GM23248 (cell line): Measurements from ENCODE around the gene CLINT1. TPM values are rescaled to one million over a fixed set of nuclear protein-coding genes. Genes with fewer than 3 reads are reported as not detected.

Source experiments
- DNase-seq: peaks from one replicate; pipeline ENCODE4 v3.0.0-alpha.2; 2015
- H2AFZ ChIP-seq: fragments of 200-600 bp; sonication (generic); 2 replicates; pipeline ENCODE4 v1.6.1; 2016; ENCODE audit warnings: antibody characterized with exemption
- H3F3A ChIP-seq: fragments of 200-600 bp; sonication (generic); 2 replicates; pipeline ENCODE4 v1.6.1; 2016; ENCODE audit warnings: mild to moderate bottlenecking, antibody characterized with exemption, mixed run types; ENCODE audit not compliant: insufficient read depth
- H3K27ac ChIP-seq: fragments of 200-600 bp; sonication (generic); 2 replicates; pipeline ENCODE4 v1.5.1; 2016; ENCODE audit warnings: mild to moderate bottlenecking
- H3K27me3 ChIP-seq: fragments of 200-600 bp; sonication (generic); replicated peaks from 2 replicates; pipeline ENCODE4 v1.6.1; 2016; ENCODE audit warnings: mild to moderate bottlenecking; ENCODE audit not compliant: insufficient read depth
- H3K36me3 ChIP-seq: fragments of 200-600 bp; sonication (generic); 2 replicates; pipeline ENCODE4 v1.6.1; 2016; ENCODE audit warnings: low read depth, mild to moderate bottlenecking
- H3K4me1 ChIP-seq: fragments of 200-600 bp; sonication (generic); 2 replicates; pipeline ENCODE4 v1.6.1; 2016; ENCODE audit warnings: mild to moderate bottlenecking; ENCODE audit not compliant: insufficient read depth
- H3K4me2 ChIP-seq: fragments of 200-600 bp; sonication (generic); one replicate; pipeline ENCODE4 v1.6.1; 2016; ENCODE audit warnings: mild to moderate bottlenecking; ENCODE audit not compliant: unreplicated experiment
- H3K4me3 ChIP-seq: fragments of 200-600 bp; sonication (generic); 2 replicates; pipeline ENCODE4 v1.5.1; 2016; ENCODE audit warnings: mild to moderate bottlenecking
- H3K79me2 ChIP-seq: fragments of 200-600 bp; sonication (generic); 2 replicates; pipeline ENCODE4 v1.6.1; 2016; ENCODE audit warnings: mild to moderate bottlenecking; ENCODE audit not compliant: insufficient read depth
- H3K9ac ChIP-seq: fragments of 200-600 bp; sonication (generic); 2 replicates; pipeline ENCODE4 v1.6.1; 2016; ENCODE audit warnings: mild to moderate bottlenecking
- H3K9me2 ChIP-seq: fragments of 200-600 bp; sonication (generic); 2 replicates; pipeline ENCODE4 v1.6.1; 2016; ENCODE audit warnings: mixed run types, mild to moderate bottlenecking, moderate library complexity; ENCODE audit not compliant: insufficient read depth
- H3K9me3 ChIP-seq: fragments of 200-600 bp; sonication (generic); one replicate; pipeline ENCODE4 v1.6.1; 2017; ENCODE audit warnings: low read depth
- H4K20me1 ChIP-seq: fragments of 200-600 bp; sonication (generic); 2 replicates; pipeline ENCODE4 v1.6.0; 2016; ENCODE audit not compliant: insufficient read depth
- EZH2 ChIP-seq: fragments of 200-600 bp; sonication (generic); IDR thresholded peaks from 2 replicates; pipeline ENCODE4 v1.6.1; 2018; ENCODE audit warnings: antibody characterized with exemption, mild to moderate bottlenecking; ENCODE audit not compliant: insufficient read depth, poor library complexity, severe bottlenecking
- EZH2phosphoT487 ChIP-seq: fragments of 200-600 bp; sonication (generic); IDR thresholded peaks from 2 replicates; pipeline ENCODE4 v1.6.1; 2018; ENCODE audit warnings: antibody characterized with exemption, moderate library complexity, mild to moderate bottlenecking, low read depth; ENCODE audit not compliant: insufficient read depth
- WGBS, 2 experiments: methylation state at CpG; one replicate each; pipeline ENCODE4 v1.1.6; 2015 to 2017; ENCODE audit warnings: low lambda C conversion rate in 2 of 2, low coverage in 1 of 2; ENCODE audit errors: missing lambda C conversion rate in 2 of 2; 5-methylcytosine and 5-hydroxymethylcytosine counted together
- in situ Hi-C: fragments of 300-500 bp; cut with MboI; formaldehyde crosslinking; loops from 2 replicates; pipeline ENCODE4 v1.15.0; 2020
- polyA plus RNA-seq: library from polyadenylated mRNA; unstranded; fragments of >200 nt; fragmentation: Nextera tagmentation; extraction: Ambion mirVana; gene quantifications from 2 replicates; pipeline ENCODE4 v1.2.1, GENCODE V29; 2016
- total RNA-seq: library from RNA; depleted of rRNA; stranded (reverse); fragments of >200 nt; shearing (Covaris generic); gene quantifications from 2 replicates; pipeline ENCODE4 v1.2.3, GENCODE V29; 2014

The CLINT1 gene
- total and polyA plus RNA-seq, 2 experiments from 2014 or later, result 56.1 to 68.4 TPM

DNA sequence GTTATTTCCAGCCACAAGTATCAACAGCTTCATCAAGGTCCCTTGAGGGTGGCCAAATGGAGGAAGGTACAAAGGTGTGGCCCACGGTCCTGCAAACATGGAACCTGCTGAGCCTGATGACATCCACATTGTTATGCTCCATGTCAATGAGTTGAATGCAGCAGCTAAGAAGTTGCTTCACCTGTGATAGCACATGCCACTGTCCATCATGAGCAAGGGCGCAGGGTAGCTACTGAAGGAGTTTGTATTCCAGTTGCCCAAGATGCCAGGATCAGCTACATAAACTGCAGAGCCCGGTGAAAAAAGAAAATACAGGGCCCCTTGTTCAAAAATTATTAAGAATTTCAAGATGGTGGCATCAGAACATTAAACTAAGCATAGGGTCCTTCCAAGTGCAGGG, 91.3 kb downstream of the CLINT1 start:
- in situ Hi-C loops, result no loop called here
- Histone ChIP-seq H3K9me2 (no peaks in the 10 kb centered on the region), H3K27me3 (no peaks in the 10 kb centered on the region), H3F3A (no peaks in the 10 kb centered on the region), H4K20me1 (no peaks in the 10 kb centered on the region), H3K36me3 (no peaks in the 10 kb centered on the region), H3K4me3 (no peak overlapping the region), H2AFZ (no peak overlapping the region), H3K4me2 (no peak overlapping the region), H3K27ac (no peak overlapping the region), H3K9ac (no peak overlapping the region), H3K4me1 (peaks cover 3% of the 10 kb centered on the region; the same call in 1 of the 2 replicates), H3K9me3 (no peaks in the 10 kb centered on the region), H3K79me2 (no peaks in the 10 kb centered on the region)
- no peak for DNase-seq
- 81 to 87% methylated on average over 3 of the region's 3 CpGs for WGBS, 2 experiments
- TF ChIP-seq EZH2, result no peak
- no peak for TF ChIP-seq EZH2phosphoT487

DNA sequence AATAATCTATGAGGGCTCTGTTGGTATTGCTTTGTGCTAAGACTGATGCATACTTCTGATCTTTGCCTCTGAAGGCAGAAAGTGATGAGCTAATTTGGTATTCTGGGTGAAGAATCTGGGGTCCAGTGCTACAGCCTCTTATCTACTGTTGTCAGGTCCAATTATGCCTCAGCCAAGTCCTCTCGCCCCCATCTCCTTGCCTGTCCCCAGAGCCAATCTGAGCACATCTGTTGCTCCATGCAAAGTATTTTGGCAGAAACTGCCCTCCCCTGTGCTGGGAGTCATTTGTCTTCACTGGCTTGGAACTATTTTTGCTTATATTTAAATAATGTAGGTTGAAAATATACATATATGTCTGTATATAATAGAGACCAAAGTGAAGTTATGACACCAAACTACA, 92.0 kb downstream of the CLINT1 start:
- TF ChIP-seq EZH2phosphoT487 (no peak), EZH2 (no peak)
- in situ Hi-C loops, result no loop called here

DNA sequence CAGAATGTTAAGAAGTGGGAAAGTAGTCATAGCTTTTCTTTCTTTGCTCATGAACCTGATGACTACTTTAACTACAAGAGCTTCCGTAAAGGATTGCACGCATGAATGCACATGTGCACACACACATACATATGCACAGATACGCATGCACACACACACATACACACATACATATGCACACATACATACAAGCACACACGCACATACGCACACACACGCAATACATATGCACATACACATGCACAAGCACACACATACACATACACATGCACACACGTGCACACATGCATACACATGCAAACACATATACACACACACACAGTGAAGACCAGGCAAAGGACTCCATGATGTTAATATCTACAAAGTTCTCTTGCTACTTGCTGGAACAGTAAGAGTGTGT, 92.5 kb downstream of the CLINT1 start:
- Histone ChIP-seq H3K36me3 (no peaks in the 10 kb centered on the region), H3K4me3 (no peak overlapping the region), H3F3A (no peaks in the 10 kb centered on the region), H3K9me3 (no peaks in the 10 kb centered on the region), H3K9ac (no peak overlapping the region), H4K20me1 (no peaks in the 10 kb centered on the region), H3K27me3 (no peaks in the 10 kb centered on the region), H2AFZ (no peak overlapping the region), H3K9me2 (no peaks in the 10 kb centered on the region), H3K4me2 (no peak overlapping the region), H3K27ac (no peak overlapping the region), H3K79me2 (no peaks in the 10 kb centered on the region), H3K4me1 (peaks cover 3% of the 10 kb centered on the region; the same call in 1 of the 2 replicates)
- no peak for DNase-seq
- TF ChIP-seq EZH2 (no peak), EZH2phosphoT487 (no peak)
- WGBS, 2 experiments, result 85 to 86% methylated on average over 7 of the region's 7 CpGs
- in situ Hi-C loops, result no loop called here

More for the DNA sequence above, 92.0 kb downstream of the CLINT1 start:
- no peaks in the 10 kb centered on the region for H3K79me2 ChIP-seq
- H4K20me1 ChIP-seq, result no peaks in the 10 kb centered on the region
- H3K4me2 ChIP-seq, result no peak overlapping the region
- DNase-seq, result no peak
- no peaks in the 10 kb centered on the region for H3K36me3 ChIP-seq
- H3K4me1 ChIP-seq, result peaks cover 3% of the 10 kb centered on the region; the same call in 1 of the 2 replicates
- H3K9me2 ChIP-seq, result no peaks in the 10 kb centered on the region
- no peak overlapping the region for H3K27ac ChIP-seq
- no peaks in the 10 kb centered on the region for H3F3A ChIP-seq
- H3K9me3 ChIP-seq, result no peaks in the 10 kb centered on the region
- H2AFZ ChIP-seq, result no peak overlapping the region
- H3K27me3 ChIP-seq, result no peaks in the 10 kb centered on the region
- H3K4me3 ChIP-seq, result no peak overlapping the region
- no peak overlapping the region for H3K9ac ChIP-seq
- 61 to 63% methylated on average over 1 of the region's 1 CpG for WGBS, 2 experiments

DNA sequence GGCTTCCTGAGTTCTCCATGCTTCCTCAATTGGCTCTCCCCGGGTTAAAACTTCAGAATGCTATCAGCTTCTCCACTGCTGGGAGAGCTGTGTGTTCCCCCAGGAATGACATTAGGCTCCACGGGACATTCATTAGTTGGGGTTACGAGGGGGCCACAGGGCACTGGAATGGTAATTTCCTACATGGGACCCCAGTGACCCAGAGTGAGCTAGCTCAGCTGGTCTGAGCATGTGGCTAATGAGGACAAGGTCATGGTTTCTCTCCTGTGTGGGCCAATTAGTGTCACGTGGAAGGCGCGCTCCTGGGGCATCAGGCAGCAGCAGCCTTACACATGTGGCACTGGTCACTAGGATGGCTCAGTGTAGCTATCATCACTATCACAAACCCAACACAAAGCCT, 94.4 kb downstream of the CLINT1 start:
- H3K27me3 ChIP-seq, result no peaks in the 10 kb centered on the region
- 94 to 96% methylated on average over 6 of the region's 6 CpGs for WGBS, 2 experiments
- H3K27ac ChIP-seq, result no peak overlapping the region
- no peak overlapping the region for H3K4me3 ChIP-seq
- no peaks in the 10 kb centered on the region for H3K9me2 ChIP-seq
- peaks cover 3% of the 10 kb centered on the region; the same call in 1 of the 2 replicates for H3K4me1 ChIP-seq
- H2AFZ ChIP-seq, result no peak overlapping the region
- H3K9ac ChIP-seq, result no peak overlapping the region
- no peaks in the 10 kb centered on the region for H3K9me3 ChIP-seq
- no peak overlapping the region for H3K4me2 ChIP-seq
- no peaks in the 10 kb centered on the region for H3K36me3 ChIP-seq
- no peaks in the 10 kb centered on the region for H3K79me2 ChIP-seq
- in situ Hi-C loops, result no loop called here
- H3F3A ChIP-seq, result no peaks in the 10 kb centered on the region
- no peaks in the 10 kb centered on the region for H4K20me1 ChIP-seq
- DNase-seq, result no peak
- no peak for TF ChIP-seq EZH2
- no peak for TF ChIP-seq EZH2phosphoT487
